Hypothalamus (tissue), 51 donors: ENCODE measurements around the gene MGAT5.
"Not testable (repeated sequence)": the region's sequence is repeated elsewhere in the genome, so short reads cannot be mapped to it uniquely, and the experiment has no call there.

Source experiments
- DNase-seq, 51 donors: peaks; one replicate each; lab custom pipeline; 2025; lab: John Stamatoyannopoulos, UW

The MGAT5 gene

GRCh38 chr2:134457765-134458472 is 204.0 kb downstream of the MGAT5 start:
- no peak for DNase-seq

DNA sequence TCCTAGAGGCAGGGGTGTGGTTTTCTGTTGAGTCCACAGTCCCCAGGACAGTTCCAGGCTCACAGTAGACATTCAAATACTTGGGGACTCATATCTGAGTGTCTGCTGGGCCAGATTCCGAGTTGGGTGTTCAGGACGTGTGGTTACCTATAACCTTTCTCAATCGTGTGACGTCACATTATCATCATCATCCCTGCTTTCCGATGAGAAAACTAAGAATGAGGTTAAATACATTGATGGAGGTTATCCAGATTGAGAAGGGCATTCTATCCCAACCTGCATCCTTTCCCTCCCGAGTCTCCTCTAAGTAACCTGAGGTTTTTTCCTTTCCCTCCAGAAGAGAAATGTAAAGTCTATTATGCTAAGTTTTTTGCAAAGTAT is 204.6 kb downstream of the MGAT5 start:
- no peak for DNase-seq

DNA sequence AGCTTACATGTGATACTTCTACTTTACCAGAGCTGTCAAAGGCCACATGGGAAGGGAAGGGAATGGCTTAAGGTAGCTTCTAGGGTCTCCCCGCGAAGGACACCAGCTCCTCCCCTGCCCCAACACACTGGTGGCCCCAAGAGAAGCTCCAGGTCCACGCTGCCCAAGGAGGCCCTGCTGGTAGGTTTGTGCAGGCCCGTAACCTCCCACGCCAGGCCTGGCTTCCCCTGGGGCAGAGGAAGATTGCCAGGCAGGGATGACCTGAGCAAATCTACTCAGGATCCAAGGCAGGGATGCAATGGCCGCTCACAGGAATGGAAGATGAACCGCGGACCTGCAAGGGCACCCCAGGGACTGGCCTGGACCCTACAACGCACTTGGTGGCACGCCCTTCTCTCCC is 205.1 kb downstream of the MGAT5 start:
- no peak for DNase-seq

DNA sequence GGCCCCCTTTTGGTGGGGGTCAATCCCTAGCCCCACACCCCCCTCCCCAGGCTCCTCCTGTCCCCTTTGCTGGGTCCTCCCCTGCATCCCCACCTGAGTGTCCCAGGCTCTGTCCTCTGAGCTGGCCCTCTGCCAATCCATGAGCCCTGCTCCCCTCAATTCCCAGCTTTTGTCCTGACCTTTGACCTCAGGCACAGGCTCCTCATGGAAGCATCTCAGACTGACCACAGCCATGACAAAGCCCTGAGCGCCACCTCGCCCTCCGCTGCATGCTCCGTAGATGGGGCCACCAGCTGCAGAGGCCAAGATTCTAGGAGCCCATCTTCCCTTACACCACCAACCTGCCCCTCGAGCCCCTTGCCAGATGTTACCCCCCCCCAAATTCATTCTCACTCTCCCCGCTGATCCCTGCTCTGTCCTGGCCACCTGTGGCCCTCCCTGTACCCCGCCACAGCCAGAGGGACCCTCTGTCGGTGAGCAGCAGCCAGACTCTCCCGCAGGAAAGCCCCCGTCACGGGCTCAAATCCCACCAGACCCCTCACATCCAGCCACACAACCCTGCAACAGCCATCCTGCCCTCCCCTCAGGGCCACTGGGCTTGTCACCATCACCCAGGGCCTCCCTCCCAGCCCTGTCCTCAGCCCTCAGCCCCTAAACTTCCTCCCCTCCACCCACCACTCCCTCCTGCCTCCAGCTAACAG is 206.0 kb downstream of the MGAT5 start:
- DNase-seq, result no peak

DNA sequence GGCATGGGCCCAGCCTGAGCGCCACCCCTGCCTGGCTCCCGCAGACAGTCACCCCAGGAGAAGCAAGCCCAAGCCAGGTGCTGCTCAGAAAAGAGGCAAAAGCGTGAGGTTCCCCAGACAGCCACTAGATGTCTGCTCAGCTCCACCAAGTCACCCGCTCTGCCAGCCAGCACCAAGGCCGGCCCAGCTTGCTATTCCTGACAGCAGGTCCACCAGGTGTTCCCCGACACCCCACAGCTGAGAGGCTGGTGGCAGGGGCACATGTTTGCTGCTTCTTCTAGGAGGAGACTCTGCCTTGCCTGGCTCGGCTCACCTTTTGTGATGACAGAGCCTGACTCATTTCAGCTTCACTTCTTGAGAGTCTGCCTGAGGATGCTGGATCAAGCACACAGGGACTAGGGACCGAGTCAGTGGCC is 206.7 kb downstream of the MGAT5 start:
- DNase-seq, result peak in 44 of 51 donors; percentile 5 to 74 (median 49)

DNA sequence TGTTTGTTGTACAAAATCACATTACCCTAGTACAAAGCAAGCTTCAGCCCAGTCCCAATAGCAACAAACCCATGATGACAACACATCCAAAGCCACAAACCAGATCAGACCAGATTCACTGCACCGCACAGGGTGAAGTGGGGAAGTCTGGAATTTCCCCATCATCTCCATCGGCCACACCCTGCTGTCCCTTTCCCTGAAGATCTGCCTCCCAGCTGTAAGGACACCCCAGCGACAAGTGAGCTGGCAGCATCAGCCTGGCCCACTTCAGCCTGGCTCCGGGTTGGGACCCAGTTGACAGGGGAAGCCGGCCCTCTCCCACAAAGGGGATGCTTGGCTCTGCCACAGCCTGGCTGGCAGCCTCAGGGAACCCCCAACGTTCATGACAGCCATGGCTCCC is 207.6 kb downstream of the MGAT5 start:
- DNase-seq, result no peak

GRCh38 chr2:134462275-134462674 is 208.4 kb downstream of the MGAT5 start:
- no peak for DNase-seq

DNA sequence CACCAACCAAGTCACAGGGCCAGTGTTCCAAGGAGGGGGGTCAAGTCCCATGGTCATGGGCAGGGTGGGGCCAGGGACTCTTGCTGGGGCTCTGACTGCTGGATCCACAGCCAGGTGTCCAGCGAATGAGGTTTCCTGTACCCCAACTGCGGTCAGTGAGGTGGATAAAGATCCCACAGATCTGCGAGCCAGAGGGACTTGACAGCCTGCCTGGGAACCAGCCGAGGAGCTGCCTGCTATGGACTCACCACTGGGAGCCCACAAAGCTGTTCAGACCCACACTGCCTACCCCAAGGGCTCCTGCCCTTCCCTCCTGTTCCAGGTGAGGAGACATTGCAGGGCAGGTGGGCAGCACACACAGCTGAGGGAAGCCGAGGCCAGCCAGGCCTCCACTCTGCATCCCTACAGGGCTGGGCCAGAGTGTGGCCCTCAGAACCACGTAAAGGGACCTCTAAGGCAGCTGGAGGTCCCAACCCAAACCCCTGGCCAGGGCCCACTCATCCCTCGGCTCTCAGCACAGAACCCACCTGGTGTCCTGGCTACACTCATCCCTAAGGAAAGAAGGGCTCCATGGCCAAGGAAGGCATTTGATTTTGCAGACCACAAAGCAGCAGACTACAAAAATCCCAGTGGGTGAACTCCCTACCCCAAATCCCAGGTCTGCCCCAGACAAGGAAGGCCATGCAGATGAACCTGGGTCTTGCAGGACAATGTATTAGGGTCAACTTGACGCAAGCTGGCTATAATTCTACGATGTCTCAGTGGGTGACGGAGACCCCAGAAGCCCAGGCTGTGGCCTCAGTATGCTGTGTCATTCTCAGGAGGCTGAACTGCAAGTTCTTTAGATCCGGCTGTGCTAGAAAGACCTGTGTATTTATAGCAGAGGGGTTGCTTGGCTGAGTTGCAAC is 209.2 kb downstream of the MGAT5 start:
- no peak for DNase-seq

DNA sequence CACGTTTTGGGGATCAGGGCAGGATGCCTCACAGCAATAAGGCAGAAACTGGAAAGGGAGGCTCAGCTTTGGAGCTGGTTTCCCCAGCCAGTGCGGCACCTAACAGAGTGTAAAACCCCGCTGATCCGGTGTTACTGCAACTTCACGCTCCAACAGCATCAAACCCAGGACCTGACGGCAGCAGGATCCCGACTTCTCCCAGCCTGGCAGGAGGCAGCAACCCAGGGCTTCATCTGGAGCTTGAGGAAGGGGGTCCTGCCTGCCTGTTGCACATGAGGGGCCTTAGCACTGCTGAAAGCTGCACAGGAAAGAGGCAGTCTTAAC is 209.8 kb downstream of the MGAT5 start:
- DNase-seq, result no peak

DNA sequence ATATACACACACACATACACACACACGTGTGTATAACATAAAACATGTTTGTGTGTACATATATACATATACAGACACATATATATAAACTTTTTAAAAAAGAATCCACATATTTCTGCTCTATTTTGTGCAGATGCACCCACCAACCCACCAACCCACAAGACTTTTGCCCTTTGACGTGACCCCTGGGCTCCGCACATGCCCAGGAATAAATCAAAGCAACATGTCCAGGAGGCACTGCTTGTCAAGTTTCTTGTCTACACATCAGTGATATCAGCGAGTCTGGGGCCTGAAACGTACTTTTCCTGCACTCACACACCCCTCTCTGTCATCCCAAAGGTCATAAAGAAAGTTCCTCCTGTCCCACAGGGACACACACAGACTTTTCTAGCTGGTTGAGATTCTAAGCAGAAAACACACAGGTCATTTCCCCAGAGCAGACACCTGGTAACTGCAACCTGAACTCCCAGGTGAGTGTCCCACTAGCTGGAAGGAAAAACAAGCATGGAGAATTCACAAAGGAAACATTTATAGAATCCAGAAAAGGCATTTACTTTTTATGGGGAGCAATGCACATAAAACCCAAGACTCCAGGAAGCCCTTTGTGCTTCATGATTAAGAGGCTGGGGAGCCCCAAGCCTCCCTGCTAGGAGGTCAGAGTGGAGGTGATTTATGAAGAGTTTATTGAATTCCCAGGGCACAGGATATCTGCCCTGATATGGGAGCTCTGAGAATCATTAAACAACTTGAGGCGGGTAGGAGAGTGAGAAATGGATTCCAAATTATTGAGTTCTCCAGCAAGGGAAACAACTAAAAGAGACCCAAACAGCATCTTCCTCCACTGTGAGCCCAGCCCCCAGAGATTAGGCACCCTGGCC is 211.6 kb downstream of the MGAT5 start:
- no peak for DNase-seq

DNA sequence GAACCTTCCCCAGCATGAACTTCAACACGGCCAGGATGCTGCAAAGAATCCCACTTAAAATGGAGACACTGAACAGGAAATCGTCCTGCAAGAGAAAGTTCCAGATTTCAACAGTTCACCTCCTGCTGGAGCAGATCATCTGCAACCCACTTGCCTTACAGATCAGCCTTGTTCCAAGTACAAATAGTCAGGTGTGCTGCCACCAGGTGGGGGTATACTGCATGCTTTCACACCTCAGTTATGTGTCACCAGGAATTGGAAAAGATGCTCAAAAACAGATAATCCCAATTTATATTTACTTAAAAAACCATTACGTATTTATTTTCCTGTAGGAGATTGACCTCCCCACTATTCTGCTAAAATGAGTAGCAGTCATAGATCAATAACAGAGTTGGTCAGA is 212.3 kb downstream of the MGAT5 start:
- DNase-seq, result peak in 4 of 51 donors; percentile 2 to 17 (median 11)

GRCh38 chr2:134468164-134468563 is 214.3 kb downstream of the MGAT5 start:
- DNase-seq, result no peak

DNA sequence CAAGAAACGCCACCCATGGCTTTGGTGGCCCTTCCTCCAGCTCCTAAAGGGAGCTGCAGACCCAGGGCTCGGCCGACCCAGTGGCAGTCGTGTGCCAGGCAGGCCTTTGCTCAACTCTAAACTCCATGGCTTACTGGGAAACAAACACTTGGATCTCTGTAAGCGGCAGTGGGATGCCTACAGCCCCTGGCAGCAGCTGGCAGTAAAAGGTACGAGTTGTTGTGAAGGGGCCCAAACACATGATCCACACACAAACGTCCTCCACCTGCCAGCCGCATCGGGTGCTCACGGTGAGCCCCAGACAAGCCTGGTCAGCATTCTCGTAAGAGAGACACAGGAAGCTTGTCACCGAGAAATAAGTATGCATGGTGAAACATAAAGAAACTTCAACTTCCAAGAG is 214.9 kb downstream of the MGAT5 start:
- DNase-seq, result no peak

GRCh38 chr2:134469516-134470115 is 215.7 kb downstream of the MGAT5 start:
- DNase-seq, result no peak

DNA sequence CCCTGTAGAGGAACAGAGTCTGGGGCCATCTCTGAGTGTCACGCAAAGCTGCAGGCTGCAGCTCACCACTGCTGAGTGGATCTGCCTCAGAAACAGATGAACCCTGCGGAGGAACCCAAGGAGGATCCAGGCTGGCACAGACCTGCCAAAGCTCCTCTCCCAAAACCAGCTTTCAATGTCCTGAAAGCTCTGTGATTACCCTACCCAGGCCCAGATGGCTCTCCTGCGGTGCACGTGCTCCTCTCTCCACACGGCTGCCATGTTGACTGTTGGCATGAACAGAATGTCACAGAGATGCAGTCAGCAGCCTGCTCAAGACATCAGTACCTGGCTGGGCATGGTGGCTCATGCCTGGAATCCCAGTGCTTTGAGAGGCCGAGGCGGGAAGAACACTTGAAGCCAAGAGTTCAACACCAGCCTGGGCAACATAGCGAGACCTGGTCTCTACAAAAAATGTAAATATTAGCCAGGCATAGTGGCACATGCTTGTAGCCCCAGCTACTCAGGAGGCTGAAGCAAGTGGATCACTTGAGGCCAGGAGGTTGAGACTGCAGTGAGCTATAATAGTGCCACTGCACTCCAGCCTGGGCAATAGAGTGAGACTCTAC is 216.8 kb downstream of the MGAT5 start:
- DNase-seq, result no peak

GRCh38 chr2:134476982-134477381 is 223.1 kb downstream of the MGAT5 start:
- not testable (repeated sequence) for DNase-seq

GRCh38 chr2:134479696-134480330 is 225.9 kb downstream of the MGAT5 start:
- DNase-seq, result no peak

- no peak for DNase-seq
Observed at GRCh38 chr2:134482131-134482723, 228.4 kb downstream of the MGAT5 start.
